ENCODE data around the gene PPP2R5A.

The PPP2R5A gene

DNA sequence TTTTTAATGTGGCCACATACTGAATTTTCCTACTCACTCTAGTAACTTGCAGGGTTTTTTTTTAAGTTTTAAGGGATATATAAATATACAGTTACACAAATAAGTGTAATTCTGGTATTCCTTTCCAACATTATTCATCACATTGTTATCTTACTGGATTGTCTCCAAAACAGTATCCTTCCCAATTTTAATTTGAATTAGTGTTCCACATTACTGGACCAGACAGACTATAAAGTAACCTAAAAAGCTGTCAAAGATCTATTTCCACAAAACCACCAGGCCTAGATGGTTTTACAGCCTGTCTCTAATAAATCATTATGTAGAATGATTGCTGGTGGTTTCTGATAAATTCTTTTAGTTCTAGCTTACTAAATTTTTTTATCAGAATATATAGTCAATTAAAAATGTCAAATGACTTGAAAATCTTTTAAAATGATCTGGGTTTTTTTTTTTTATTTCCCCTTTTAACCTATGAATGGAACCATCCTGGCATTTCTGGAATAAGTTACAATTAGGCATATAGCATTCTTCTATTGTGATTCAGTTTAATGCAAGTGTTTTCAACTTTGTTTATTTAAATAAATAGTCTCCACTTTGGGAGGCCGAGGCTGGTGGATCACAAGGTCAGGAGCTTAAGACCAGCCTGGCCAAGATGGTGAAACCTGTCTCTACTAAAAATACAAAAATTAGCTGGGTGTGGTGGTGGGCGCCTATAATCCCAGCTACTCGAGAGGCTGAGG is 70.2 kb downstream of the PPP2R5A start:
- DNase-seq (ENCODE audit: low spot score) (no peak), ATAC-seq (ENCODE audit: low read depth) (no peak)
- Histone ChIP-seq H3K4me1 (ENCODE audit: insufficient read depth, poor library complexity, severe bottlenecking) (no peaks in the 10 kb centered on the region), H3K4me3 (ENCODE audit: severe bottlenecking) (no peak overlapping the region), H3K9me3 (ENCODE audit: severe bottlenecking) (no peaks in the 10 kb centered on the region), H3K27me3 (ENCODE audit: insufficient read depth, poor library complexity, severe bottlenecking) (no peaks in the 10 kb centered on the region), H3K36me3 (ENCODE audit: low read depth) (no peaks in the 10 kb centered on the region; the same call in 1 of the 2 replicates), H3K27ac (ENCODE audit: poor library complexity, severe bottlenecking) (no peak overlapping the region)
- TF ChIP-seq, protein P1, sequence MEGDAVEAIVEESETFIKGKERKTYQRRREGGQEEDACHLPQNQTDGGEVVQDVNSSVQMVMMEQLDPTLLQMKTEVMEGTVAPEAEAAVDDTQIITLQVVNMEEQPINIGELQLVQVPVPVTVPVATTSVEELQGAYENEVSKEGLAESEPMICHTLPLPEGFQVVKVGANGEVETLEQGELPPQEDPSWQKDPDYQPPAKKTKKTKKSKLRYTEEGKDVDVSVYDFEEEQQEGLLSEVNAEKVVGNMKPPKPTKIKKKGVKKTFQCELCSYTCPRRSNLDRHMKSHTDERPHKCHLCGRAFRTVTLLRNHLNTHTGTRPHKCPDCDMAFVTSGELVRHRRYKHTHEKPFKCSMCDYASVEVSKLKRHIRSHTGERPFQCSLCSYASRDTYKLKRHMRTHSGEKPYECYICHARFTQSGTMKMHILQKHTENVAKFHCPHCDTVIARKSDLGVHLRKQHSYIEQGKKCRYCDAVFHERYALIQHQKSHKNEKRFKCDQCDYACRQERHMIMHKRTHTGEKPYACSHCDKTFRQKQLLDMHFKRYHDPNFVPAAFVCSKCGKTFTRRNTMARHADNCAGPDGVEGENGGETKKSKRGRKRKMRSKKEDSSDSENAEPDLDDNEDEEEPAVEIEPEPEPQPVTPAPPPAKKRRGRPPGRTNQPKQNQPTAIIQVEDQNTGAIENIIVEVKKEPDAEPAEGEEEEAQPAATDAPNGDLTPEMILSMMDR (IDR thresholded peaks at IDR 0.05; ENCODE audit: poor library complexity, severe bottlenecking), result no peak

DNA sequence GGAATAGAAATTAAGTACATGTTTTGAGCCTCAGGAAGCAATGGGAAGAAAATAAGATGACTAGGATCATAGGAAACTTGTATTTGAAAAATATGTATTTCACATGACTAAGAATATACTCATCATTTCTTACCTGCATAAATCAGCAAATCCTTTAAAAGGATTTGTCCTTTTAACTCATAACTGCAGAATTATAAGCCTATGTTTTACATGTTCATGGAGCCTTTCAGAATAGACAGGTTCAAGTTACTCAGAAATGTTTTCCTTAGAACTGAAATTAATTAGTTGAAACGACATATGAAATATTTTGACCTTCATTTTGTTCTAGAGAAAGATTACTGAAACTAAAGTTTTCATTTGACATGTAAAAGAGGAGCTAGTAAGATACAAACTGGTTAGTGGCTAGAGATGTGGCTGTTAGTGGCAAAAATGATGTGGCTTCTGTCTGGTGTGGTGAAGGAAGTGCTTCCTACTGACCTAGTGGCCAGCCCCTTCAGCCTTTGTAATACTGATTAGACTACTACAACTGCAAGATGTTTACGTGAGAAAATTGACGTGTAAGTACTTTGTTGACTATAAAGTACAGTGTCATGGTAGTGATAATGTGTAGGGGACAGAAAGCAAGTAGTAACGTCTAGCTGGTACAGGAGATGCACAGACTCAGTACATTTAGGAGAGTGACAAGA is 74.7 kb downstream of the PPP2R5A start:
- ATAC-seq (ENCODE audit: low read depth), result no peak
- Histone ChIP-seq H3K36me3 (ENCODE audit: low read depth) (no peaks in the 10 kb centered on the region; the same call in 1 of the 2 replicates), H3K27ac (ENCODE audit: poor library complexity, severe bottlenecking) (no peak overlapping the region), H3K4me3 (ENCODE audit: severe bottlenecking) (no peak overlapping the region), H3K4me1 (ENCODE audit: insufficient read depth, poor library complexity, severe bottlenecking) (no peaks in the 10 kb centered on the region), H3K27me3 (ENCODE audit: insufficient read depth, poor library complexity, severe bottlenecking) (no peaks in the 10 kb centered on the region), H3K9me3 (ENCODE audit: severe bottlenecking) (no peaks in the 10 kb centered on the region)
- TF ChIP-seq, protein P1 (IDR thresholded peaks at IDR 0.05; ENCODE audit: poor library complexity, severe bottlenecking), result no peak
- DNase-seq (ENCODE audit: low spot score), result no peak

DNA sequence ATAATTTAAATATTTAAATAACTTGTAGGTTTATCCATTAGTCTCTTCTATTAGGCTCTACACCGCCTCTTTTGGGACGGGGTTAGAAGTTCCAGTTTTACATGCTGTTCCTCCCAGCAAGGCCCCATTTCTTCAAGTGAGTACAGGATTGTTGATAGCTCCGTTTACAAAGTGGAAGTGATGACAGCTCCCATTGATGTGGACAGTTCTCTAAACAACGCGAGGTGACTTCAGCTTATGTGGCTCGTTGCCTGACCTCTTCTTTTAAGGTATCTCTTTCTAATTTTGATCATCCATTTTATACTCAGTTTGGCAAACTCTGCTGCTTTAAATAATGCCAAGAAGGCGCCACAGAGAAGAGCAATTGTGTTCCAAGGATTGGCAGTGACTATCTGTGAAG is 79.8 kb downstream of the PPP2R5A start:
- DNase-seq (ENCODE audit: low spot score) (no peak), ATAC-seq (ENCODE audit: low read depth) (no peak)
- TF ChIP-seq, protein P1 (IDR thresholded peaks at IDR 0.05; ENCODE audit: poor library complexity, severe bottlenecking), result no peak
- Histone ChIP-seq H3K27me3 (ENCODE audit: insufficient read depth, poor library complexity, severe bottlenecking) (no peaks in the 10 kb centered on the region), H3K36me3 (ENCODE audit: low read depth) (no peaks in the 10 kb centered on the region), H3K27ac (ENCODE audit: poor library complexity, severe bottlenecking) (no peak overlapping the region), H3K4me3 (ENCODE audit: severe bottlenecking) (no peak overlapping the region), H3K4me1 (ENCODE audit: insufficient read depth, poor library complexity, severe bottlenecking) (no peaks in the 10 kb centered on the region), H3K9me3 (ENCODE audit: severe bottlenecking) (no peaks in the 10 kb centered on the region)

DNA sequence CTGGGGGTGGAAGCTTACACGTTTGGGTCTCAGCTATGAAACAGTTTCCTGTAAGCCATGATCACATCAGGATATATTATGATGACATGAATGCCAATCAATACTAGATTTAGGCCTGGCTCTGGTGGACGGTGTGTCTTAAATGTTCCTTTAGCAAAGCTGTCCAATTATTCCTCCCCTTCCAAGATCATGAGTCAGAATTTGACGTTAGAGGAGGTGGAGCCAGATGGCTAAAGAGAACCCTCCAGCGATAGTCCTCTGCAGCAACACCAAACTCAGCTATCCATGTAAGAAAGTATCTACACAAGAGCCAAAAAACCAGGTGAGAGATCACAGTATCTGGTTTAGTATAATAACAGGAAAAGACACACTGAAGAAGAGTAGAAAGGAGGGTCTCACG is 81.7 kb downstream of the PPP2R5A start:
- Histone ChIP-seq H3K27ac (ENCODE audit: poor library complexity, severe bottlenecking) (no peak overlapping the region), H3K9me3 (ENCODE audit: severe bottlenecking) (no peaks in the 10 kb centered on the region), H3K4me3 (ENCODE audit: severe bottlenecking) (no peak overlapping the region), H3K4me1 (ENCODE audit: insufficient read depth, poor library complexity, severe bottlenecking) (no peaks in the 10 kb centered on the region), H3K36me3 (ENCODE audit: low read depth) (no peaks in the 10 kb centered on the region), H3K27me3 (ENCODE audit: insufficient read depth, poor library complexity, severe bottlenecking) (no peaks in the 10 kb centered on the region)
- no peak for ATAC-seq (ENCODE audit: low read depth)
- TF ChIP-seq, protein P1 (IDR thresholded peaks at IDR 0.05; ENCODE audit: poor library complexity, severe bottlenecking), result no peak
- no peak for DNase-seq (ENCODE audit: low spot score)
